Kidney epithelial cell (primary cell): ENCODE measurements around the gene ACTN2. TPM values are rescaled to one million over a fixed set of nuclear protein-coding genes. Genes with fewer than 3 reads are reported as not detected.
A peak's percentile ranks its signal among the peaks of the same experiment; 100 is the strongest.

ENCODE experiments used
- DNase-seq: peaks from one replicate; pipeline ENCODE4 v3.0.0-alpha.2; 2010; ENCODE audit warnings: low read depth
- H3K27me3 ChIP-seq: 2 replicates; pipeline ENCODE4 v1.6.0; 2011; ENCODE audit warnings: low read length; ENCODE audit not compliant: control insufficient read depth, insufficient read depth
- H3K36me3 ChIP-seq: 2 replicates; pipeline ENCODE4 v1.5.1; 2011; ENCODE audit warnings: low read length; ENCODE audit not compliant: control insufficient read depth, insufficient read depth
- H3K4me3 ChIP-seq: 2 replicates; pipeline ENCODE4 v1.5.1; 2011; ENCODE audit warnings: low read depth, mild to moderate bottlenecking, control low read depth, low read length
- total RNA-seq: library from RNA; depleted of rRNA; stranded (reverse); fragments of >200 nt; gene quantifications from 2 replicates; pipeline ENCODE4 v1.2.3, GENCODE V29; 2015
- TF ChIP-seq, protein P1 (sequence below): IDR thresholded peaks from 2 replicates; pipeline ENCODE4 v1.5.1; 2011; ENCODE audit warnings: mild to moderate bottlenecking, moderate library complexity, low read length, control low read depth, inconsistent platforms; ENCODE audit not compliant: insufficient read depth, poor library complexity, severe bottlenecking

The ACTN2 gene
- total RNA-seq, 1 donor from 2014 or later: 0.17 TPM

DNA sequence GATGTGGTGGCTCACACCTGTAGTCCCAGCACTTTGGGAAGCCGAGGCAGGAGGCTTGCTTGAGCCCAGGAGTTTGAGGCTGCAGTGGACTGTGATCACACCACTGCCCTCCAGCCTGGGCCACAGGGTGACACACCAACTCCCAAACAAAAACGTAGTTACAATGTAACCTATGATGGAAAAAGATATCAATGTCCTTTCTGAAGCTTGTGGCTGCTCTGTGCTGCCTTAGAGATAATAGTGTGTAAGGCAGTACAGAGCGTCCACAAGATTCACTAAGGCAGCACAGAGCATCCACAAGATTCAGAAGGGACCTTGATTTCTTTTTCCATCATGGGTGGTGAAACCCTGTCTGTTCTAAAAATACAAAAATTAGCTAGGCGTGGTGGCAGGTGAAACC is 42.5 kb downstream of the ACTN2 start:
- TF ChIP-seq, protein P1, sequence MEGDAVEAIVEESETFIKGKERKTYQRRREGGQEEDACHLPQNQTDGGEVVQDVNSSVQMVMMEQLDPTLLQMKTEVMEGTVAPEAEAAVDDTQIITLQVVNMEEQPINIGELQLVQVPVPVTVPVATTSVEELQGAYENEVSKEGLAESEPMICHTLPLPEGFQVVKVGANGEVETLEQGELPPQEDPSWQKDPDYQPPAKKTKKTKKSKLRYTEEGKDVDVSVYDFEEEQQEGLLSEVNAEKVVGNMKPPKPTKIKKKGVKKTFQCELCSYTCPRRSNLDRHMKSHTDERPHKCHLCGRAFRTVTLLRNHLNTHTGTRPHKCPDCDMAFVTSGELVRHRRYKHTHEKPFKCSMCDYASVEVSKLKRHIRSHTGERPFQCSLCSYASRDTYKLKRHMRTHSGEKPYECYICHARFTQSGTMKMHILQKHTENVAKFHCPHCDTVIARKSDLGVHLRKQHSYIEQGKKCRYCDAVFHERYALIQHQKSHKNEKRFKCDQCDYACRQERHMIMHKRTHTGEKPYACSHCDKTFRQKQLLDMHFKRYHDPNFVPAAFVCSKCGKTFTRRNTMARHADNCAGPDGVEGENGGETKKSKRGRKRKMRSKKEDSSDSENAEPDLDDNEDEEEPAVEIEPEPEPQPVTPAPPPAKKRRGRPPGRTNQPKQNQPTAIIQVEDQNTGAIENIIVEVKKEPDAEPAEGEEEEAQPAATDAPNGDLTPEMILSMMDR: no peak
- H3K27me3 ChIP-seq: no peaks in the 10 kb centered on the region
- DNase-seq: no peak
- no peaks in the 10 kb centered on the region for H3K36me3 ChIP-seq
- no peak overlapping the region for H3K4me3 ChIP-seq

DNA sequence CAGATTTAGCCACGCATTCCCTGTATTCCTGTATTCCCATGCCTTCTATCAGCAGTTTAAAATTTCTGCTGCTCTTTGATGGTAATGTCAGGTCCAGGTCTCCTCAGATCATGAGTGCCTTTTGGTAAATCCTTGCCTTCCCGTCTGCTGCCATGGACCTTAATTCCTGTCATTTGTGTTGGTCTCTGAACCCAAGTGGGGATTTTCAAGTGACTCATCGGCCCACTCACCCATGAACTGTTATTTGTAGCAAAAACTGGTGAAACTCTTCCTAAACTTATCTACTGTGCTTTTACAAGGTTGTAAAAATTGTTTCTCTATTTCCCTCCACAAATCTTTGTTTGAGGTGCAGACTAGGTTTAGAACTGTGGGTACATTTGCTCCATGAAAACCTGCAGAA is 47.4 kb downstream of the ACTN2 start:
- TF ChIP-seq, protein P1: no peak
- Histone ChIP-seq H3K27me3 (no peaks in the 10 kb centered on the region), H3K36me3 (no peaks in the 10 kb centered on the region)

DNA sequence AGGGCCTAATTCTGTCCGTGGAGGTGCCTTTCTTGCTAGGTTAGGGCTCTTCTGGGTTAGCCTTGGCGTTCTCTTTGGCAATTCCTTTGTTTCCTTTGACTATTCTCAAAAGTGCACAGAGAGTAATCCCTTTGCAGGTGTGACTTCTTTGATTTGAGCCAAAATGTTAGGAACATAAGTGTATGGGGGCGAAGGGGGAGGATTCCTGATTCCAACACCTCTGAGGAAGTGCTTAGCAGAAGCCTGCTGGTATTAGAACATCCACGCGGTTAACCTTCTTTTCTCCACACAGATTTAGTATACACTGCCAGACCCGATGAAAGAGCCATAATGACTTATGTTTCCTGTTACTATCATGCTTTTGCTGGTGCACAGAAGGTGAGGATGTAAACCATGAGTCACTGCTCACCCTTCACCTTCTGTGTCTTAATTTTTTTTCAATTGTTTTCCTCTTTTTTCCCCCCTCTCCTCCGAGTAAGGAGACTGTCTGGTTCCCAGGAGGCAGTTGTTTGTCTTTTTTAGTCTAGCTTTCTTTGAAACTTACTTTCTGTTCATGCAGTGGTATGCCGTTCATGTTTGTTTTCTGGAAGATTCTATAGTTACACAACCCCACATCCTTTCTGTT is 48.0 kb downstream of the ACTN2 start:
- H3K4me3 ChIP-seq: no peak overlapping the region
- peak; percentile 10 for DNase-seq
- no peaks in the 10 kb centered on the region for H3K36me3 ChIP-seq
- TF ChIP-seq, protein P1: no peak
- no peaks in the 10 kb centered on the region for H3K27me3 ChIP-seq

More for the DNA sequence above, 47.4 kb downstream of the ACTN2 start:
- no peak overlapping the region for H3K4me3 ChIP-seq
- peak; percentile 21 for DNase-seq

DNA sequence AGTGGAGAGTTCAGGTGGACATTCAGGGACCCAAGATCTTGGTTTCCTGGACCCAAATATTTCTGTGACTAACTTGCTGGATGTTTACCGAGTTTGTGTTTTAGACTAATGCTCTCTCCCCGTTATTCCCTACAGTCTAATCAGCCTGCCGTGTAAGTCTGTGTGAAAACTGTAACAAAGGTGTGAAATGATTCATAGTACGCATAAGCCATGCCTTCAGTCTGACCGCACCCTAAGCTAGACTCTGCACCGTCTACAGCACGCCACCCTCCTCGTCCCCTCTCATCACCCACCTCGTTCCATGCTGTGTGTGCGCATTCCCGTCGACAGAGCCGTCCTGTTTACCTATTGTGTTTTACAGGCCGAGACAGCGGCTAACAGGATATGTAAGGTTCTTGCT is 50.5 kb downstream of the ACTN2 start:
- Histone ChIP-seq H3K4me3 (no peak overlapping the region), H3K36me3 (no peaks in the 10 kb centered on the region), H3K27me3 (no peaks in the 10 kb centered on the region)
- DNase-seq: no peak
- TF ChIP-seq, protein P1: no peak

DNA sequence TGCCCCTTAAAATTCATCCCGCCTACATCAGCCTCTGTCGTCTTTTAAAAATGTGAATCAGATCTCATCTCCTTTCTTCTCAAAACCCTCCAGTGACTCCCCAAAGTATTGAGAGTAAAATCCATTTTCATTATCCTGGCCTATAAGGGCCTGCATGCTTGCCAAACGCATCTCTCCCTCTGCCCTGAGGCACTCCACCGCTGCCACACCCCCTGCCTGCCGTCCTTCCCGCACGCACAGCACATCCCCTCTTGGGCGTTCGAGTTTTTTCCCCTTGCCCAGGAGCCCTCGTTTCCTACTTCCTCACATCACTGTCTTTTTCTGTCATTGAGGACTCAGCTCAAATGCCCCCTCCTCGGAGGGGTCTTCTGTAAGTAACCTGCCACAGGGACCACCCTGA is 55.5 kb downstream of the ACTN2 start:
- no peaks in the 10 kb centered on the region for H3K36me3 ChIP-seq
- TF ChIP-seq, protein P1: no peak
- H3K4me3 ChIP-seq: no peak overlapping the region
- no peaks in the 10 kb centered on the region for H3K27me3 ChIP-seq
- no peak for DNase-seq
